ENCODE measurements around the gene ILF3. TPM values are rescaled to one million over a fixed set of nuclear protein-coding genes. Genes with fewer than 3 reads are reported as not detected.

The ILF3 gene
- total RNA-seq, 2 experiments from 2014 or later = 308 to 553 TPM

DNA sequence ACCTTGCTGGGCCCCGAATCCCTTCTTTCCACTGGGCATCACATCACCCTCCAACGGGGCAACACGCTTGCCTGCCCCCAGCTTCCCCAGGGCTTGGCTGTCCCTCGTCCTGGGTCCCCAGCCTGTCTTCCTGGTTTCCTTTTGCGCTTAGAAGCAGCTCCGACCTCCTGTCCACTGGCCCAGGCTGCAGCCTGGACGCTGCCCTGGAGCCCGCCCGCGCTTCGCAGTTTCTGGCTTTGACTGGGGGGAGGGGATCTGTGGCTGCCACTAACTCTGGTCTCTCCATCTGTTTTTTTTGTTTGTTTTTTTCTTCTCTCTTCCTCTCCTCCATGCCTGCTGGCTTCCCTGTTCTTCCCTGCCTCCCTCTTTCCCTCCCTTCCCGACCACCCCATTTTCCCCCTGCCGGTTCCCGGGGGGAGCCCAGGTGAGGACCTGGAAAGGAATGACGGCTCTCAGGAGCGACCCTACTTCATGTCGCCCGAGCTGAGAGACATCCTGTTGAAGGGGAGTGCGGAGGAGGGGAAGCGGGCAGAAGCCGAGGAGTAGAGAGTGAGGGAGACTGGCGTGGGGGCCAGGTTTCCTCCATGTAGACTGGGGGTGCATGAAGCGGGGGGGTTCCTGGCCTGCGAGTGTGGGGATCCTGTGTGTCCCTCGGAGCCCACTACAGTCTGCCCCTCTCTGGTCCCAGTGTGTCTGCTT, 11.5 kb upstream of the ILF3 start:
- no peak overlapping the region for H3K27ac ChIP-seq (ENCODE audit: low read depth, low read length, poor library complexity, severe bottlenecking)
- H2AFZ ChIP-seq (ENCODE audit: low read length) = no peak overlapping the region
- no peaks in the 10 kb centered on the region for H4K20me1 ChIP-seq (ENCODE audit: insufficient read depth, low read length)
- POLR2A ChIA-PET = interaction anchor here (0.7 kb wide), 1 partner anchor 48 kb away, joined by 3 read pairs; no protein-coding TSS in a partner anchor
- BruUV-seq (replicated peaks) = no TSS peak
- intact Hi-C loops (cut with micrococcal nuclease; ENCODE audit: unreplicated experiment) = no loop called here
- CTCF ChIA-PET (ENCODE audit: unreplicated experiment) = no interaction called here
- H3K79me2 ChIP-seq (ENCODE audit: insufficient read depth, low read depth, low read length) = no peaks in the 10 kb centered on the region
- no peak for DNase-seq (ENCODE audit: low spot score)
- H3K9me2 ChIP-seq (ENCODE audit: insufficient read depth, low read length) = no peaks in the 10 kb centered on the region
- no peaks in the 10 kb centered on the region for H3K9me3 ChIP-seq (ENCODE audit: low read length)
- H3K4me1 ChIP-seq (ENCODE audit: insufficient read depth, low read length, poor library complexity, severe bottlenecking) = peaks cover 13% of the 10 kb centered on the region
- no peak overlapping the region for H3K4me2 ChIP-seq (ENCODE audit: low read length)
- no peak overlapping the region for H3K4me3 ChIP-seq (ENCODE audit: low read depth, low read length, poor library complexity, severe bottlenecking)
- peaks cover 64% of the 10 kb centered on the region for H3K36me3 ChIP-seq (ENCODE audit: insufficient read depth, low read length)
- no peak for TF ChIP-seq EZH2phosphoT487 (IDR thresholded peaks at IDR 0.05; ENCODE audit: borderline replicate concordance, low read depth, low read length)
- TF ChIP-seq, protein P1, sequence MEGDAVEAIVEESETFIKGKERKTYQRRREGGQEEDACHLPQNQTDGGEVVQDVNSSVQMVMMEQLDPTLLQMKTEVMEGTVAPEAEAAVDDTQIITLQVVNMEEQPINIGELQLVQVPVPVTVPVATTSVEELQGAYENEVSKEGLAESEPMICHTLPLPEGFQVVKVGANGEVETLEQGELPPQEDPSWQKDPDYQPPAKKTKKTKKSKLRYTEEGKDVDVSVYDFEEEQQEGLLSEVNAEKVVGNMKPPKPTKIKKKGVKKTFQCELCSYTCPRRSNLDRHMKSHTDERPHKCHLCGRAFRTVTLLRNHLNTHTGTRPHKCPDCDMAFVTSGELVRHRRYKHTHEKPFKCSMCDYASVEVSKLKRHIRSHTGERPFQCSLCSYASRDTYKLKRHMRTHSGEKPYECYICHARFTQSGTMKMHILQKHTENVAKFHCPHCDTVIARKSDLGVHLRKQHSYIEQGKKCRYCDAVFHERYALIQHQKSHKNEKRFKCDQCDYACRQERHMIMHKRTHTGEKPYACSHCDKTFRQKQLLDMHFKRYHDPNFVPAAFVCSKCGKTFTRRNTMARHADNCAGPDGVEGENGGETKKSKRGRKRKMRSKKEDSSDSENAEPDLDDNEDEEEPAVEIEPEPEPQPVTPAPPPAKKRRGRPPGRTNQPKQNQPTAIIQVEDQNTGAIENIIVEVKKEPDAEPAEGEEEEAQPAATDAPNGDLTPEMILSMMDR (conservative IDR thresholded peaks at IDR 0.05; ENCODE audit: low read length) = no peak

- Histone ChIP-seq H3K4me2 (ENCODE audit: low read length) (no peak overlapping the region), H3K79me2 (ENCODE audit: insufficient read depth, low read depth, low read length) (no peaks in the 10 kb centered on the region), H3K4me3 (ENCODE audit: low read depth, low read length, poor library complexity, severe bottlenecking) (no peak overlapping the region), H3K9me2 (ENCODE audit: insufficient read depth, low read length) (no peaks in the 10 kb centered on the region), H2AFZ (ENCODE audit: low read length) (no peak overlapping the region), H4K20me1 (ENCODE audit: insufficient read depth, low read length) (no peaks in the 10 kb centered on the region), H3K27ac (ENCODE audit: low read depth, low read length, poor library complexity, severe bottlenecking) (peak overlapping the region; percentile 18), H3K9me3 (ENCODE audit: low read length) (no peaks in the 10 kb centered on the region), H3K36me3 (ENCODE audit: insufficient read depth, low read length) (peaks cover 56% of the 10 kb centered on the region), H3K4me1 (ENCODE audit: insufficient read depth, low read length, poor library complexity, severe bottlenecking) (peaks cover 13% of the 10 kb centered on the region)
- intact Hi-C loops (cut with micrococcal nuclease; ENCODE audit: unreplicated experiment) = no loop called here
- no TSS peak for BruUV-seq (replicated peaks)
- TF ChIP-seq EZH2phosphoT487 (IDR thresholded peaks at IDR 0.05; ENCODE audit: borderline replicate concordance, low read depth, low read length) = no peak
- TF ChIP-seq, protein P1 (conservative IDR thresholded peaks at IDR 0.05; ENCODE audit: low read length) = no peak
- ChIA-PET POLR2A (interaction anchor here (0.6 to 1.8 kb wide), 3 partner anchors 54 to 62 kb away, joined by 3 to 10 read pairs (median 3); no protein-coding TSS in a partner anchor), CTCF (ENCODE audit: unreplicated experiment) (interaction anchor here (1.1 to 5.1 kb wide), 2 partner anchors 38 to 62 kb away, joined by 3 to 39 read pairs; no protein-coding TSS in a partner anchor)
- no peak for DNase-seq (ENCODE audit: low spot score)
Measured at GRCh38 chr19:10643172-10643967, 10.8 kb upstream of the ILF3 start.

All from OCI-LY7 (cell line).